Right lobe of liver (tissue), 4 donors: ENCODE data around the gene GATC.

Experiments used
- POLR2A ChIP-seq: fragments of 450-650 bp; IDR thresholded peaks from one replicate; pipeline ENCODE4 v1.6.1; 2017; ENCODE audit warnings: antibody characterized with exemption, mild to moderate bottlenecking
- TF ChIP-seq, protein P1 (sequence below), 4 donors: fragments of 200-600 bp in 3 of 4; fragments of 450-650 bp in 1 of 4; IDR thresholded peaks; one replicate each; pipeline versions ENCODE4 v1.5.1 to v1.8.0; 2016 to 2022; ENCODE audit warnings: antibody characterized with exemption in 4 of 4, mild to moderate bottlenecking in 2 of 4
- donor health status: DM: no; HTN: no; CAD: no.
- donor health status: DM: no; HTN: no; CAD: no.
- donor health status: DM: no; HTN: yes; CAD: no.

DNA sequence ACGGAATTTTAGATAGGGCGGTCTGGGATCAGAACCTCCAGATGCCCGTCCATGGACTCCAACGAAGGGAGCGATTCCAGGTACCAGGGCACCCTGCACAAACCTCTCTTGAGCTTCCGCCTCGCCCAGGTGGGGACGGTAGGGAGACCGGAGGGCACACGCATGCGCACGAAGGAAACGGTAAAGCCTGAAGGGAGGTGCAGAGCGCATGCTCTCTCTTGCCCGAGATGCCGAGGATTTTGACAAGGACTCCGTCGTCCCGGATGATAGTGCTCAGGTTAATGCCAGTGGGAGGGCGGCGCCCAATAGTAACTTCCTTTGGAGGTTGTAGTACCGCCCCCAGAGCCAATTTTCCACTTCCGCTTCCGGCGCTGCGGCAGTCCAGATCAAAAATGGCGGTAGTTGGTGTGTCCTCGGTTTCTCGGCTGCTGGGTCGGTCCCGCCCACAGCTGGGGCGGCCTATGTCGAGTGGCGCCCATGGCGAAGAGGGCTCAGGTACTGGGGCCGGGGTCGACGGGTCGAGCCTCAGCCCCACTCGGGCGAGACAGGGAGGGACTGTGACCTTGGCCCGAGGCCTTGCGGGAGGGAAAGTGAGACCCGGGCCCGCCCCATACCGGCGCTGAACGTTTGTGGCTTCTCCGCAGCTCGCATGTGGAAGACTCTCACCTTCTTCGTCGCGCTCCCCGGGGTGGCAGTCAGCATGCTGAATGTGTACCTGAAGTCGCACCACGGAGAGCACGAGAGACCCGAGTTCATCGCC, 8.3 kb upstream of the GATC start, which contains the start of gene COX6A1:
- peak; percentile 56 for TF ChIP-seq POLR2A
- TF ChIP-seq, protein P1, sequence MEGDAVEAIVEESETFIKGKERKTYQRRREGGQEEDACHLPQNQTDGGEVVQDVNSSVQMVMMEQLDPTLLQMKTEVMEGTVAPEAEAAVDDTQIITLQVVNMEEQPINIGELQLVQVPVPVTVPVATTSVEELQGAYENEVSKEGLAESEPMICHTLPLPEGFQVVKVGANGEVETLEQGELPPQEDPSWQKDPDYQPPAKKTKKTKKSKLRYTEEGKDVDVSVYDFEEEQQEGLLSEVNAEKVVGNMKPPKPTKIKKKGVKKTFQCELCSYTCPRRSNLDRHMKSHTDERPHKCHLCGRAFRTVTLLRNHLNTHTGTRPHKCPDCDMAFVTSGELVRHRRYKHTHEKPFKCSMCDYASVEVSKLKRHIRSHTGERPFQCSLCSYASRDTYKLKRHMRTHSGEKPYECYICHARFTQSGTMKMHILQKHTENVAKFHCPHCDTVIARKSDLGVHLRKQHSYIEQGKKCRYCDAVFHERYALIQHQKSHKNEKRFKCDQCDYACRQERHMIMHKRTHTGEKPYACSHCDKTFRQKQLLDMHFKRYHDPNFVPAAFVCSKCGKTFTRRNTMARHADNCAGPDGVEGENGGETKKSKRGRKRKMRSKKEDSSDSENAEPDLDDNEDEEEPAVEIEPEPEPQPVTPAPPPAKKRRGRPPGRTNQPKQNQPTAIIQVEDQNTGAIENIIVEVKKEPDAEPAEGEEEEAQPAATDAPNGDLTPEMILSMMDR (IDR thresholded peaks at IDR 0.05): no peak
